Liver (tissue), 3 donors: ENCODE measurements around the gene ARHGAP32.

ENCODE experiments used
- EGR1 ChIP-seq, 2 donors: IDR thresholded peaks; 2 replicates each; pipeline ENCODE4 v1.6.1; 2016 to 2018; ENCODE audit warnings: antibody characterized with exemption in 2 of 2, low read depth in 2 of 2
- GABPA ChIP-seq, 2 donors: IDR thresholded peaks in 1 of 2; conservative IDR thresholded peaks in 1 of 2; 2 replicates each; pipeline ENCODE4 v1.6.1; 2016; ENCODE audit warnings: antibody characterized with exemption in 2 of 2, mild to moderate bottlenecking in 1 of 2, moderate library complexity in 1 of 2
- JUND ChIP-seq, 2 donors: IDR thresholded peaks; 2 replicates each; pipeline ENCODE4 v1.6.1; 2016; ENCODE audit warnings: antibody characterized with exemption in 2 of 2
- RAD21 ChIP-seq, 2 donors: IDR thresholded peaks; 2 replicates each; pipeline ENCODE4 v1.6.1; 2016; ENCODE audit warnings: antibody characterized with exemption in 2 of 2, mild to moderate bottlenecking in 2 of 2
- RXRA ChIP-seq, 2 donors: IDR thresholded peaks; 2 replicates each; pipeline ENCODE4 v1.6.1; 2017 to 2018; ENCODE audit warnings: antibody characterized with exemption in 2 of 2, mild to moderate bottlenecking in 1 of 2
- SP1 ChIP-seq: IDR thresholded peaks from 2 replicates; pipeline ENCODE4 v1.6.1; 2018; ENCODE audit warnings: antibody characterized with exemption, mild to moderate bottlenecking
- TAF1 ChIP-seq: conservative IDR thresholded peaks from 2 replicates; pipeline ENCODE4 v1.6.1; 2016; ENCODE audit warnings: antibody characterized with exemption, mild to moderate bottlenecking
- YY1 ChIP-seq: IDR thresholded peaks from 2 replicates; pipeline ENCODE4 v1.6.1; 2016; ENCODE audit warnings: antibody characterized with exemption, mild to moderate bottlenecking
- TF ChIP-seq, protein P1 (sequence below): fragments of 150-350 bp; IDR thresholded peaks from 2 replicates; pipeline ENCODE4 v1.5.1; 2017; ENCODE audit warnings: improper control_type of control experiment, low read depth, low read length; ENCODE audit not compliant: missing input control
- TF ChIP-seq, protein P2 (sequence below): IDR thresholded peaks from 2 replicates; pipeline ENCODE4 v1.6.1; 2016; ENCODE audit warnings: antibody characterized with exemption
- TF ChIP-seq, protein P3 (sequence below): IDR thresholded peaks from 2 replicates; pipeline ENCODE4 v1.6.1; 2016; ENCODE audit warnings: antibody characterized with exemption
- TF ChIP-seq, protein P4 (sequence below): IDR thresholded peaks from 2 replicates; pipeline ENCODE4 v1.6.1; 2016; ENCODE audit warnings: antibody characterized with exemption
- TF ChIP-seq, protein P5 (sequence below): IDR thresholded peaks from 2 replicates; pipeline ENCODE4 v1.6.1; 2016; ENCODE audit warnings: antibody characterized with exemption, mild to moderate bottlenecking
- donor health status: healthy.
- donor health status: healthy.

DNA sequence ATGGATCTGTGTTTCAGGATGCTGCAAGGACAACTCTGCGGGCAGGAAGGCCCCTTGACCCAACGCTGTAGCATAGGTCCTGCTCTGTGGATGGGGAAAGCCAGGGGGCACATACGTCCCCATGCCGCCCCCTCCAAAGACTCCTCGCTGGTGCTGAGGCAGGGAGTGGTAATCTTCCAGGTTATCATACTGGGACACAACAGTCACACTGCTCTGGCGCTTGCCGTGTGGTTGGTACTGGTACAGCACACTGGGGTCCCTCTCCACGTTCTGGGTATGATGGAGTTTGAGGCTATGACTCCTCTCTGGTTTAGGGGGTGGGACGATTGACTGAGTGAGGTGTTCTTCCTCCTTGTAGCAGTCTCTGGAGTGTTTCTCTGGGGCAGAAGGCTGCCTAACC lies 223.2 kb downstream of the ARHGAP32 start:
- TF ChIP-seq SP1 (no peak), TAF1 (no peak), RAD21 (IDR thresholded peaks at IDR 0.05) (no peak), GABPA (IDR thresholded peaks at IDR 0.05 in 1 of 2, conservative IDR thresholded peaks at IDR 0.05 in 1 of 2) (no peak), JUND (IDR thresholded peaks at IDR 0.05) (no peak), EGR1 (IDR thresholded peaks at IDR 0.05; ENCODE audit: low read depth in 2 of 2) (no peak), YY1 (no peak), RXRA (IDR thresholded peaks at IDR 0.05) (no peak)
- TF ChIP-seq, protein P1, sequence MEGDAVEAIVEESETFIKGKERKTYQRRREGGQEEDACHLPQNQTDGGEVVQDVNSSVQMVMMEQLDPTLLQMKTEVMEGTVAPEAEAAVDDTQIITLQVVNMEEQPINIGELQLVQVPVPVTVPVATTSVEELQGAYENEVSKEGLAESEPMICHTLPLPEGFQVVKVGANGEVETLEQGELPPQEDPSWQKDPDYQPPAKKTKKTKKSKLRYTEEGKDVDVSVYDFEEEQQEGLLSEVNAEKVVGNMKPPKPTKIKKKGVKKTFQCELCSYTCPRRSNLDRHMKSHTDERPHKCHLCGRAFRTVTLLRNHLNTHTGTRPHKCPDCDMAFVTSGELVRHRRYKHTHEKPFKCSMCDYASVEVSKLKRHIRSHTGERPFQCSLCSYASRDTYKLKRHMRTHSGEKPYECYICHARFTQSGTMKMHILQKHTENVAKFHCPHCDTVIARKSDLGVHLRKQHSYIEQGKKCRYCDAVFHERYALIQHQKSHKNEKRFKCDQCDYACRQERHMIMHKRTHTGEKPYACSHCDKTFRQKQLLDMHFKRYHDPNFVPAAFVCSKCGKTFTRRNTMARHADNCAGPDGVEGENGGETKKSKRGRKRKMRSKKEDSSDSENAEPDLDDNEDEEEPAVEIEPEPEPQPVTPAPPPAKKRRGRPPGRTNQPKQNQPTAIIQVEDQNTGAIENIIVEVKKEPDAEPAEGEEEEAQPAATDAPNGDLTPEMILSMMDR, result no peak
- TF ChIP-seq, protein P2, sequence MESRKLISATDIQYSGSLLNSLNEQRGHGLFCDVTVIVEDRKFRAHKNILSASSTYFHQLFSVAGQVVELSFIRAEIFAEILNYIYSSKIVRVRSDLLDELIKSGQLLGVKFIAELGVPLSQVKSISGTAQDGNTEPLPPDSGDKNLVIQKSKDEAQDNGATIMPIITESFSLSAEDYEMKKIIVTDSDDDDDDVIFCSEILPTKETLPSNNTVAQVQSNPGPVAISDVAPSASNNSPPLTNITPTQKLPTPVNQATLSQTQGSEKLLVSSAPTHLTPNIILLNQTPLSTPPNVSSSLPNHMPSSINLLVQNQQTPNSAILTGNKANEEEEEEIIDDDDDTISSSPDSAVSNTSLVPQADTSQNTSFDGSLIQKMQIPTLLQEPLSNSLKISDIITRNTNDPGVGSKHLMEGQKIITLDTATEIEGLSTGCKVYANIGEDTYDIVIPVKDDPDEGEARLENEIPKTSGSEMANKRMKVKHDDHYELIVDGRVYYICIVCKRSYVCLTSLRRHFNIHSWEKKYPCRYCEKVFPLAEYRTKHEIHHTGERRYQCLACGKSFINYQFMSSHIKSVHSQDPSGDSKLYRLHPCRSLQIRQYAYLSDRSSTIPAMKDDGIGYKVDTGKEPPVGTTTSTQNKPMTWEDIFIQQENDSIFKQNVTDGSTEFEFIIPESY, result no peak
- TF ChIP-seq, protein P3, sequence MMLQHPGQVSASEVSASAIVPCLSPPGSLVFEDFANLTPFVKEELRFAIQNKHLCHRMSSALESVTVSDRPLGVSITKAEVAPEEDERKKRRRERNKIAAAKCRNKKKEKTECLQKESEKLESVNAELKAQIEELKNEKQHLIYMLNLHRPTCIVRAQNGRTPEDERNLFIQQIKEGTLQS, result no peak
- TF ChIP-seq, protein P4, sequence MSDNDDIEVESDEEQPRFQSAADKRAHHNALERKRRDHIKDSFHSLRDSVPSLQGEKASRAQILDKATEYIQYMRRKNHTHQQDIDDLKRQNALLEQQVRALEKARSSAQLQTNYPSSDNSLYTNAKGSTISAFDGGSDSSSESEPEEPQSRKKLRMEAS, result no peak
- TF ChIP-seq, protein P5, sequence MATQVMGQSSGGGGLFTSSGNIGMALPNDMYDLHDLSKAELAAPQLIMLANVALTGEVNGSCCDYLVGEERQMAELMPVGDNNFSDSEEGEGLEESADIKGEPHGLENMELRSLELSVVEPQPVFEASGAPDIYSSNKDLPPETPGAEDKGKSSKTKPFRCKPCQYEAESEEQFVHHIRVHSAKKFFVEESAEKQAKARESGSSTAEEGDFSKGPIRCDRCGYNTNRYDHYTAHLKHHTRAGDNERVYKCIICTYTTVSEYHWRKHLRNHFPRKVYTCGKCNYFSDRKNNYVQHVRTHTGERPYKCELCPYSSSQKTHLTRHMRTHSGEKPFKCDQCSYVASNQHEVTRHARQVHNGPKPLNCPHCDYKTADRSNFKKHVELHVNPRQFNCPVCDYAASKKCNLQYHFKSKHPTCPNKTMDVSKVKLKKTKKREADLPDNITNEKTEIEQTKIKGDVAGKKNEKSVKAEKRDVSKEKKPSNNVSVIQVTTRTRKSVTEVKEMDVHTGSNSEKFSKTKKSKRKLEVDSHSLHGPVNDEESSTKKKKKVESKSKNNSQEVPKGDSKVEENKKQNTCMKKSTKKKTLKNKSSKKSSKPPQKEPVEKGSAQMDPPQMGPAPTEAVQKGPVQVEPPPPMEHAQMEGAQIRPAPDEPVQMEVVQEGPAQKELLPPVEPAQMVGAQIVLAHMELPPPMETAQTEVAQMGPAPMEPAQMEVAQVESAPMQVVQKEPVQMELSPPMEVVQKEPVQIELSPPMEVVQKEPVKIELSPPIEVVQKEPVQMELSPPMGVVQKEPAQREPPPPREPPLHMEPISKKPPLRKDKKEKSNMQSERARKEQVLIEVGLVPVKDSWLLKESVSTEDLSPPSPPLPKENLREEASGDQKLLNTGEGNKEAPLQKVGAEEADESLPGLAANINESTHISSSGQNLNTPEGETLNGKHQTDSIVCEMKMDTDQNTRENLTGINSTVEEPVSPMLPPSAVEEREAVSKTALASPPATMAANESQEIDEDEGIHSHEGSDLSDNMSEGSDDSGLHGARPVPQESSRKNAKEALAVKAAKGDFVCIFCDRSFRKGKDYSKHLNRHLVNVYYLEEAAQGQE, result no peak
